A549 (cell line): ENCODE measurements around the gene ANKRD6.

Experiments used
- CHD4 ChIP-seq: fragments of 200-600 bp; sonication (generic); IDR thresholded peaks from 2 replicates; pipeline ENCODE4 v1.6.1; 2016; ENCODE audit warnings: antibody characterized with exemption, mild to moderate bottlenecking, borderline replicate concordance
- POLR2A ChIP-seq: IDR thresholded peaks from 2 replicates; pipeline ENCODE4 v1.6.1; 2012; ENCODE audit warnings: mild to moderate bottlenecking, low read length
- RAD21 ChIP-seq, 2 experiments: fragments of >200 bp in 1 of 2; sonication (Bioruptor Twin) in 1 of 2; formaldehyde crosslinking in 1 of 2; IDR thresholded peaks in 1 of 2; conservative IDR thresholded peaks in 1 of 2; 2 replicates in 1 of 2; 3 replicates in 1 of 2; pipeline ENCODE4 v1.6.1; 2012 to 2018; ENCODE audit warnings: inconsistent platforms in 1 of 2
- RFX5 ChIP-seq: fragments of 450-650 bp; IDR thresholded peaks from 2 replicates; pipeline ENCODE4 v1.7.1; 2014; ENCODE audit warnings: antibody characterized with exemption, mild to moderate bottlenecking, moderate library complexity
- TF ChIP-seq, protein P1 (sequence below): IDR thresholded peaks from 2 replicates; pipeline ENCODE4 v1.6.1; 2012

DNA sequence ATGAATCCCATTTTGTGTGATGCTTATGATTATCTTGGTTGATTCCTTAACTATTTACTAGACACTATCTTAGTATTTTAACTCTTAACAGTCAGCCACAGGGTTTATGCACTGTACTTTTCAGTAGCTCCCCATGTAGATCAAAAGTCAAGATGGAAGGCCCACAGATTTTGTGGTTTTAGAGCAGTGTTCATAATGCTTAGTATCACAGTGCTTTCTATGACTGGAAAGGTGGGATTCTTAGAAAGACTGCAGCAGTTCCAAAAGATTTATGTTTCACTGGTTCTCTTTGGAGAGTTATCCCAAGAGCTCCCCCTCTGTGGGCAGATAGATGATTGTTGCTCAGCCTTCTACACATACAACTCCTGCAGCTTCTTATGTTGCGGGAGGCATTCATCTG, 34.5 kb downstream of the ANKRD6 start:
- TF ChIP-seq RAD21 (conservative IDR thresholded peaks at IDR 0.05 in 1 of 2, IDR thresholded peaks at IDR 0.05 in 1 of 2) = no peak
- TF ChIP-seq RFX5 = no peak
- no peak for TF ChIP-seq CHD4
- TF ChIP-seq, protein P1, sequence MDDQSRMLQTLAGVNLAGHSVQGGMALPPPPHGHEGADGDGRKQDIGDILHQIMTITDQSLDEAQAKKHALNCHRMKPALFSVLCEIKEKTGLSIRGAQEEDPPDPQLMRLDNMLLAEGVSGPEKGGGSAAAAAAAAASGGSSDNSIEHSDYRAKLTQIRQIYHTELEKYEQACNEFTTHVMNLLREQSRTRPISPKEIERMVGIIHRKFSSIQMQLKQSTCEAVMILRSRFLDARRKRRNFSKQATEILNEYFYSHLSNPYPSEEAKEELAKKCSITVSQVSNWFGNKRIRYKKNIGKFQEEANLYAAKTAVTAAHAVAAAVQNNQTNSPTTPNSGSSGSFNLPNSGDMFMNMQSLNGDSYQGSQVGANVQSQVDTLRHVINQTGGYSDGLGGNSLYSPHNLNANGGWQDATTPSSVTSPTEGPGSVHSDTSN = no peak
- no peak for TF ChIP-seq POLR2A
